ENCODE measurements around the gene PFKP.

Gene PFKP

DNA sequence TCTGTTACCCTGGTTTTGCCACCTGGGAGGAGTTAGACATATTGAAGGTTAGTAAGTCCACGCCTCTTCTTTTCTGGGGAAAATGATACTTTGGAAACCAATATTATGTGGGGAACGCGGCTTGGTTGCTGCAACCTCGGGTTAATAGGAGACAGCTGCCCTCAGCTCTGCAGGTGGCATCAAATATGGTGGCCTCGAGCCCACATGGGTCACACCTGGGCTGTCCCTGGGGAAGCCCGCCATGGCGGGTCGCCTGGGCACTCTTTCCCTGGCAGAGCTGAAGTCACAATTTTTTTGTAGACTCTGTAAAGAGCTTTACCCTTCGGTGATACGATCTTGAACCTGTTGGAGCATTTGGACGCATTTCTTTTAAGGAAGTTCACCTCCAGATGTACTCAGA lies 2.5 kb downstream of the PFKP start:
- no peak for DNase-seq (ENCODE audit: low read depth in 2 of 2)

DNA sequence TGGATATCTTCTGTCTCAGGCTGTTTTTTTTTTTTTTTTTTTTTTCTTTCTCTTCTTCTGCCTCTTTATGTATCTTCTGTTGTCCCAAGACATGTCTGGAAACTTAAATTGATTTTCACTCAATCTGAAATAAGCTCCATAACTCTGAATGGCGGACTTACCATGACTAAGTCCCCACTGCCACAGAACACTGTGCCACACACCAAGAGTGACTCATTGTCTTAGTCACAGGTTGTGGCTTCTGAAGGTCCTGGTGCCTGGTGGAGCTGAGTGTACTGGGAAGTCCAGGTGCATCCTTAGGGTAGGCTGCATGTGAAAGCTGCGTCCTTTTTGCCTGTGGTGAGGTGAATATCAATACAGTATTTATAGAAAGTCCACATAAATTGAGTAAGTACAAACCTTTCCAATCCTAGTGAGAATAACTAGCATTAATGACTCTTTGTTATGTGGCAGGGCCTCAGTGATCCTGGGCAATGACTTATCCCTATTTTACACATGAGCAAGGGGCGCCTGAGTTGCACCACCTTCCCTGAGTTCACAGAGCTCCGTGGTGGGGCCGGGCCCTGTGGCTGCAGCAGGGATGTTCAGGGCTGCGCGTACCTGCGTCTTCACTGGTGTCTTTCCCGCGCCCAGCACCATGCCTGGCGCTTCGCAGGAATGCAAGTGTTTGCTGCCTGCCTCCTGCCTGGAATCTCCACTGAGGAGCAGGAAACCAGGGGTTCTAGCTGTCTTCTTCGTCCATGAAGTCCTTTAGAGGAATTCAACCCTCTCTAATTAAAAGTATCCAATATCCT lies 4.3 kb downstream of the PFKP start:
- DNase-seq (ENCODE audit: low read depth in 2 of 2): no peak

DNA sequence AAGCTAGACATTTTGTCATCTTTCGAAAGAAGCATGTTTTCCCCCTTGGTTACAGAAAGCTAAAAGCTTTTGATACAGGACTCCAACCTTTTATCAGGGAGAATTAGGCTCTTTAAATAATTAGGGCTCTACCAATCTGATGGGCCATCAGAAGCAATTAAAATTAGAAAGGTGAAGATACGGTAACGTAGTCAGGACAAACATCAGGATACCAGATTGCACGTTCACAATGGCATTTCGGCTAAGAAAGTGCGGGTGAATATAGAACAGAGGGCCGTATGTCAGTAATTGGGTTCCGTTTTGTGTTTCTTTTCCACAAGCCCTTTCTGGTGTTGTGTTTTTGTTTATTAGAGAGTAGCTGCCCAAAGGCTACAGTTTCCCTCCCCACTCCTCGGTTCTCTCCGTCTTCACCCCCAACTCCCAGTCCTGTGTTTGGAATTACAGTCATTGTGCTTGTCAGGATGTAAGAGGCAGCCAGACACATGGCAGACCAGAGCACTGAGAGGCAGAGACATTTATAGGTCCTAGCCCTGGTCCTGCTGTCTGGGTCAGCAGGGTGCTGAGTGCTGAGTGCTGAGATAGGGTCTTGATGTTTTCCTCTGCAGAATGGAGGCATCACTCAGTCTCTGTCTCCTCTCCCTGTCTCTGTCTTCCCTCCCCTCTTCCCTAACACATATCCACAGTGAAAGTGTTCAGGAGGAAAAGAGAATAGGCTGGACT lies 5.5 kb downstream of the PFKP start:
- DNase-seq (ENCODE audit: low read depth in 2 of 2): no peak

DNA sequence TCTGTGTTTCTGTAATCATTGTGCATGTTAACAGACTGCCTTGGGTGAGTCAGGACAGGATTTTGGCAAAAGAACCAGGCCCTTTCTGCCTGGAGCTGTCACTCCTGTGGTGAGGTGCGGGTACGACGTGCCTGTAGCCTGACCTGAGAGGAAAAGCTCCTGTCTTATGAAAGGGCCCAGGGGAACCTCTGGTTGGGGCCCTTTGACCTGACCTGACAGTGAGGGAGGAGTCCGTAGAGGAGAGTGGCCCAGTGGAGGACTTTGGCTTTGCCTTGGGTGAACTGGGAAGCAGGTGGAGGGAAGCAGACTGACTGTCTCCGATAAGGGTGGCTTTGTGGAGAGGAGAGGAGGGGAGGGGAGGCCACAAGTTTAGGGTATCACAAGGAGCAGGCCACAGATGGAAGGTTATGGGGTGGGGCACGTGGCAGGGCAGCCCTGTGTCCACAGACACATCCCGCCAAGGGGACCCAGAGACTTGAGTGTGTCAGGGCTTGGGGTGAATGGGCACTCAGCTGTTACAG lies 6.9 kb downstream of the PFKP start:
- no peak for DNase-seq (ENCODE audit: low read depth in 2 of 2)

DNA sequence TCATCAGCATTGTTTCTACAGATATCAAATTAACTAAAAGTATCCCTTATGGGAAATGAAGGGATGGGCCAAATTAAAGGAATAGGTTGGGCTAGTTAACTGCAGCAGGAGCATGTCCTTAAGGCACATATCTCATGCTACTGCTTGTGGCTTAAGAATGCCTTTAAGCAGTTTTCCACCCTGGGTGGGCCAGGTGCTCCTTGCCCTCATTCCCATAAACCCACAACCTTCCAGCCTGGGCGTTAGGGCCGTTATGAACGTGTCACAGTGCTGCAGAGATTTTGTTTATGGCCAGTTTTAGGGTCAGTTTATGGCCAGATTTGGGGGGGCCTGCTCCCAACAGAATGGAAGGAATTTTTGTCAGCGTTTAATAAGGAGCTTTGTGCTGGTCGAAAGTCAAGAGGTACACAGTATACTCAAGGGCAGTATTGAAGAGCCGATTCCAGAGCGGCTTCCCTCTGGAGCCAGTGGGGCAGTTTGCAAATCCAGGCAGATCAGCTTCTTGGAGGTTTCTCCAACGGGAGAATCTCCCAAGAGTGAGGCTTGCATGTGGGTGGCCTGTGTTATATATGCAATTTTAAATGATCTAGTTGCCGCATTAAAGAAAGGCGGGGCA lies 7.7 kb downstream of the PFKP start:
- no peak for DNase-seq (ENCODE audit: low read depth in 2 of 2)

DNA sequence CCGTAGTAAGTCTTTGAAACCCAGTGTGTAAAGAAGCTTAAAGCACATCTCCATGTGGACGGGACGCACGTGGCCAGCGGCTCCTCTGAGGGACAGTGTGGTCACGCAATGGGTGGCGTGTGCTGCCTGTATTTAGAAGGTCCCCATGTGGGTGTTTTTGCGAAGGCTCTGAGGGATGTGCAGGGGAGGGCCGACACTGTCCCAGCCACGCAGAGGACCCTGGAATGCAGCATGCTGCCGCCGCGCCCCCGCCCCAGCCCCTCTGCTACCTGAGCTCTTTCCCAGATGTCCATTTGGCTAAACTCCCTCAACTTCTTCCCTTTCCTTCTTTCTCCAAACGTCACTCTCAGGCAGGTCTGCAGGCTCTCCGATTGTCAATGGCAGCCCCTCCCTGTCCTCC lies 8.8 kb downstream of the PFKP start:
- no peak for DNase-seq (ENCODE audit: low read depth in 2 of 2)

DNA sequence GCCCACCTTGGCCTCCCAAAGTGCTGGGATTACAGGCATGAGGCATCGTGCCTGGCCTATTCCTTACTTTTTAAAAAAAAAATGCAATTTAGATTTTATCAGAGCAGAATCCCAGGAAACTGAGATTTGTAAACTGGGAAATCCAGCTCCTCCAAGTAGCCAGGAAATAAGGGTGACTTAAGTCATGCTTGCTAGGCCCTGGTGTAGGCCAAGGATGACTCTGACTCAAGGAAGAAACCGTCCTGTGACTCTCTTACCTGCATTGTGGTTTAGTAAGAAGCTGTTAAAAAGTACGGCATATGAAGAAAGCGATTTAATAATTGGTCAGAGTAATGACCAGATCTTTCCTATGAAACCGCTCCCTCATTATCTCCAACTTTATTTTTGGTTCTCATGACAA lies 10.2 kb downstream of the PFKP start:
- DNase-seq (ENCODE audit: low read depth in 2 of 2): no peak

DNA sequence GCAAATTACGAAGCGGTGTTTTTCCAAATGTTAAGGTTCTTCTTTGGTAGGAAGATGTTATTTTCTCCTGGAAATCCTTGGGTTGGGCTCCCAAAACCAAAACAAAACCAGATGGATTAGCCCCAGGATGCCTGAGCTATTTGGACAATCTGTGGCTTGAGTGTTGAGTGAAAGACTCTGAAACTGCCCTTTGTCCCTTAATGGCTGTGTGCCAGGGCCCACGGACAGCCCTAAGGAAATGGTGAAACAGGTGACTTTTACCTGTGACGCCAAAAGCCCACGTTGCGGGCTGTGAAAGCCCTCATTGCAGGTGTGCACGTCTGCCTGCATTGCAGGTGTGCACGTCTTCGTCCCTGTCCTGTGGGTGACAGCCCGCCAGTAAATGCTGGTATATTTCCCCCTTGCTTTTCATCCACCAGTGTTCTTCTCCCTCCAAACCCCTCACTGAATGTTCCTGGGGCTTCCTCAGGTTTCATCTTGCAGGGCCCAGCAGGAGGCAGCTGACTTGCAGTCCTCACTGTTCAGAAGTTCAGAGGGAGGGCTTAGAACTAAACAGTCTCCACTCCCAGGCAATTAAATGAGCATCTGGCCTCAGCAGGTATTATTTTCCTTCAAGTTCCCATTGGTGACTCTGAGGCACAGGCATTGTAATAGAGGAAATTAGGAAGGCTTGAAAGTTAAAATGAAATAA lies 10.7 kb downstream of the PFKP start:
- DNase-seq (ENCODE audit: low read depth in 2 of 2): no peak

DNA sequence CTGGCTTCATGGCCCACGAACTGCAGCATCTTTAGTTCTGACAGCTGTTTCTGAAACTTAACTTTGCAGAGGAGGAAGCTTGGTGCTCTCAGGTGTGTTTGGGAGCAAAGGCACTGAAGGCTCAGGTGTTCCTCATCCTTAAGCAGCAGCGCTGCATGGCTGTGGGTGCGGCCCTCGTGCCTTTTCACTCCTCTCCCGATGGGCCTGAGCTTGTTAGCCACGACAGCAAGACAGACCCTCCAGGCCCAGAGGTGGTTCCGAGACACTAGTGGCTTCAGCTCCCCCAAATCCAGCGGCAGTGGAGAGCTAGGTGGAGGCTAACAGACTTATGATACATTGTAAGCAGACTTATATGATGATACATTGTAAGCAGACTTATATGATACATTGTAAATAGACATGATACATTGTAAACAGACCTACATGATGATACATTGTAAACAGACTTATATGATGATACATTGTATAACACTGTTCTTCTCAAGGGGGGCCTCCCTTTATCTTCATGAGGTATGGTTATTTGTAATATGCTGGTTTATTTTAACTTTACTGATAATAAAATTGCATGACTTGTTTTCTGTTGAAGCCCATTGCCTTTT lies 14.1 kb downstream of the PFKP start:
- no peak for DNase-seq (ENCODE audit: low read depth in 2 of 2)

DNA sequence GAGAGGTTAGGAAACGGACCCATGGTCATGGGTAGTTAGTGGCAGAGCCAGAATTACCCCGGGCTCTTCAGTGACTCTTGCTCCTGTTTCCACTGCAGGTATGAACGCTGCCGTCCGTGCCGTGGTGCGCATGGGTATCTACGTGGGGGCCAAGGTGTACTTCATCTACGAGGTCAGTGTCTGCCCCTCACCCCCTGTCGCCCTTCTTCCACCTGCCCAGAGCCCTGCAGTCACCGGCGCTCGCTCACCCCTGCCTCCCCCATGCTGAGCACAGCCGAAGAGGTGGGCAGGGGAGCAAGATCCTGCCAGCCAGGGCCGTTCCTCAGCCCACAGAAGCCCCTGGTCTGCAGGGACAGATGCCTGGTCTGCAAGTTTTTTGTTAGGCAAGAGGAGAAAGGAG lies 14.9 kb downstream of the PFKP start:
- no peak for DNase-seq (ENCODE audit: low read depth in 2 of 2)

DNA sequence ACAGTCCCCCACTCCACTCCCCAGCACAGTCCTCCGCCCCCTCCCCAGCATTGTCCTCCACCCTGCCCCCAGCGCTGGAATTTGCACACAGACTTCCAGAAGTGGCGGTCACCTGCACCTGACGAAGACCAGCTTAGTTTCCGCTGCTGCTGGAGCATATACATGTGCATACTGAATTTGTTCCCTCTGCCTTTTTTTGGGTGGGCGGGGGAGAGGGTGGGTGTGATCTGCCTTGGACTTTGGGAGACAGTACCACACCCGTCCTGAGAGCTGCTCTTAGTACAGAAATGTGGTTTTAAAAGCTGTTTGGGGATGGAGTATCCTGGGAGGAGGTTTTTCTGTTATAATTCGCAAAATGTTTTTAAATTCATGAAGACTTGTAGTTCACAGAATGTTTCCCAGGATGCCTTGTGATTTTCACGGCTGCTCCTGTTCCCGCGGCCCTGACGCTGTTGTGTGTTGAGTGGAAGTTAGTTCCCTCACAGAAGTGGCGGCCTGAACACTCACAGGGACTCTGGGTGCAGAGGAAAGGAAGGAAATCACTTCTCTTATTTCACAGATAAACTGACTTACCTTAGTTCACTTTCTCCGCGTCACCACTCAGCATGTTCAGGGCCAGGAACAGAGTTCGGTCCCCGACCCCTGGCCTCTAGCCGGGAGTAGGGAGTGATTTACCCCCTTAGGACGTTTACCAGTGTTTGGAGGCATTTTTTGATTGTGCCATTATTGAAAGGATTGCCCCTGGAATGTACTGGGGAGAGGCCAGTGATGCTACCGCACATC lies 18.6 kb downstream of the PFKP start:
- DNase-seq (ENCODE audit: low read depth in 2 of 2): no peak

DNA sequence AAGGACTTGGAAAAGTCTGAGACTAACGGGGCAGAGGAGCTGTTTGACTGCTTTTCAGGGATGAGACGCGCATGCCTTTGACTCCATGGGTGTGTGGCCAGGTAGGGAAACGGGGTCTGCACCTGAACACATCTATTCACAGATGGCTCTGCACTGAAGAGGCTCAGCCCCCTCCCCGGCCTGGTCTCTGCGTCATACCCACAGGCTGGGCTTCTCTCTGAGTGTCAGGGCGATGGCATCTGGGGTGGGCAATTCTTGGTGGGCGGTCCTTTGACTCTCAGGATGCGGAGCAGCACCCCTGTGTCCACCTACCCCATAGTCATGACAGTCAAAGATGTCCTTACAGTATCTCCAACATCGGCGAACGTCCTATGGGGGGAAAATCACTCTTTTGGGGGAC lies 23.0 kb downstream of the PFKP start:
- DNase-seq (ENCODE audit: low read depth in 2 of 2): no peak

DNA sequence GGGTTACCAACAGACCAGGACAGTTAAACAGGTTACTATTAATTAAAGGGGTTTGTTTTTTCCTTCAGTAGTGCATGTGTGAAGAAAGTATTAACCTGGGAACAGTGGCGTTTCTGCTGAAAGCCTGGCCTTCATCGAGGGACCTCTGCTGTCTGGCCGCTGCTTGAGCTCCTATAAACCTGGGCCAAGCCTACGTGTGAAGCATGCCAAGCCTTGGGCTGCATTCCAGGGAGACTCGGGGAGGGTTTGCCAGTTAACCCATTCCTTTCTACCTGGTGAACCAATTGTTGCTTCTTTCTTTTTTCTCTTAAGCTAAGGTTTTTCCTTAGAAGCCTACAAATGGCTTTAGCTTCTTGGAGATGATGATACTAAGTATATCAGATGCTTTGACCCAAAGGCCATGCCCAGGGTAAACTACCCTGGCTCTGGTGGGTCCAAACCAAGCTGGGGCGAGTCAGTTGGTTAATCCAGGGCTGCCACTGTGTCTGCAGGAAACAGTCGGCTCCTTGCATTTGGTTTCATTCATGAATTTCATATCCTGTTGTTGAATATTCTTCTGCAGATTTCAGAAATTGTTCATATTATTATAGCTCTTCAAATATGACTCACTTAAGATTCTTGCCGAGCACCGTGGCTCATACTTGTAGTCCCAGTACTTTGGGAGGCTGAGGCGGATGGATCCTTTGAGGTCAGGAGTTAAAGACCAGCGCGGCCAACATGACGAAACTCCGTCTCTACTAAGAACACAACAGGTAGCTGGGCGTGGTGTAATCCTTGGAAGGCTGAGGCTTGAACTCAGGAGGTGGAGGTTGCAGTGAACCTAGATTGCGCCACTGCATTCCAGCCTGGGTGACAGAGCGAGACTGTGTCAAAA lies 23.8 kb downstream of the PFKP start:
- DNase-seq (ENCODE audit: low read depth in 2 of 2): no peak

DNA sequence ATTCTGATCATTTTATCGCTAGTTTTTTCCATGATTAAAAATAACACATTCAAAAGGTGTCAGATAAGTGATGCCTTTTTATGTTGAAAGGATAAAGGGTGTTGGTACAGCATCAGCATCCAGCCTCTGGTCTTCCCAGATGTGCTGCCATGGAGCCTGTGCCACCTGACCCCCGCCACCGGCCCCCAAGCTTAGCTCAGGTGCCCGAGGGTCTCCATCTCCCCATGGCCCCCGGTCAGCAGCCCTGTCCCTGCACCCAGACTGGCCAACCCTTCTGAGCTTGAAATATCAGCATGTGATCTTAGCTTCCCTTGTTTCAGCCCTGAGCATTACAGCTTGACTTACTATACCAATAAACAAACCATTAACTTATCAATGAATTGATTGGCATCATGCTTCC lies 24.6 kb downstream of the PFKP start:
- no peak for DNase-seq (ENCODE audit: low read depth in 2 of 2)

DNA sequence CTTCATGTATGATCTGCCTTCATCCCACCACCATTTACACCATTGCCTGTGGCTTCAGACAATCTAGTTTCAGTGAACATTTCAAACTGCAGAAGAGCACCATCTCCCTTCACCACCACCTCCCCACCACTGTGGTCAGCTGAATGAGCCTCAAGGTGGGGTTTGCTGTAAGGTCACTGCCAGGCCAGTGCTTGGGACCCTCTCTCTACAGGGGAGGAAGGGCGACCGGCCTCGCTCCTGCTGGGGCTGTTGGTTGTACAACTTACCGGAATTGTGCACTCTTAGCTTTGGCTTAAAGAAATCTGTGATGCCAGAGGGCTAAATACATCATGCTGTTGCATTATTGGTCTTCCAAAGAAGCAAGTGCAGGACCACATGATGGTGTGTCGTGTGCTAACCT lies 26.6 kb downstream of the PFKP start:
- no peak for DNase-seq (ENCODE audit: low read depth in 2 of 2)

DNA sequence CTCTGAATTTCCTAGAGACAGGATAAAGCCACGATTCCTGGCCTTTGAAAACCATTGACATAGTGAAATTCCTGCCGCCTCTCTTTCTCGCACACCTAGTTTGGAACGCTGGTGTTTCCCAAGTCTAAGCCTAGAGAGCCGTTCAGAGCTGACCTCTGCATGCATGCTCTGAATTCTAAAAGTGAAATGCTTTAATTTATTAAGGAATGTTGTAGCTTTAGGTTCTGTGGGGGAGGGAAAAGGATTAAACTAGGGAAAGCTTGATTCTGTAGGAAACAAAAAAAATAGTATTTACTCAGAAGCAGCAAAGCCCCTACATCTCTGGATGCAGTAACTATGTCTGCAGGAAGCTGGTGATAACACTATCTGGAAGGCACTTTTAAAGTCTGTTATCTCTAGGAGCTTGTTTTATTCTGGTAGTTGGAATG lies 27.3 kb downstream of the PFKP start:
- DNase-seq (ENCODE audit: low read depth in 2 of 2): no peak

DNA sequence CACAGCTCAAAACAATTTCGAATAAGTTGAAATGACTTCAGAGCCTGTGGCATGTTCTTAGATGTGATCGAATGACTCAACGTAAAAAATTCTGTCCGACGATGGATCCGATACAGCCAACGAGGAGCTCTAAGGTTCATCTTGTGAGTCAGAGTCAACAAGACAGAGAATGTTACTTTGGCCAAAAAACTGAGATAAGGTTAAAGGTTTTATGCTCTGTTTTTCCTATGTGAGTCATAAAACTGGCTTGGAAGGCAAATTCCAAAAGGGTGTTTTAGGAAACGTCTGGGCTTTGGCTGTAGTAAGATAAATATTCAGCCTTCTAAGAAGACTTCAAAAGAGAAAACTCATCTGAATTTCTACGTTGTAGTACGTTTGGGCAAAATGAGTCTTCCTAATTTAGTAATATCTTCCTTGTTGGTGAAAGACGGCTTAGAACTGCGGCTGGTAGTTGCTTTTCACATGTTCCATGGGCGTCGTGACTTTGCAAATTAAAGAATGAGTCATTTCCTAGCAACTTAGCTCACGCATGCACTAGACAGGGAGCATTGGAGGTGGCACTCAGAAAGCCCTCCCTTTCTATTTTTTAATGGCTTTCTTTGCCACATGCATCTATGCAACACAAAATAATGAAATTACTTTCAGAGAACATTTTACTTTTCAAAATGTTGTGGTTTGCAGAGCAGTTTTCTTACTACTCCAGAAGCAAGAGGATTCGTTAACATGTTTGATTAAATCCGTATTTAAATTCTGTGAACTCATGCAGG lies 28.2 kb downstream of the PFKP start:
- DNase-seq (ENCODE audit: low read depth in 2 of 2): peak; percentile 4 to 18

DNA sequence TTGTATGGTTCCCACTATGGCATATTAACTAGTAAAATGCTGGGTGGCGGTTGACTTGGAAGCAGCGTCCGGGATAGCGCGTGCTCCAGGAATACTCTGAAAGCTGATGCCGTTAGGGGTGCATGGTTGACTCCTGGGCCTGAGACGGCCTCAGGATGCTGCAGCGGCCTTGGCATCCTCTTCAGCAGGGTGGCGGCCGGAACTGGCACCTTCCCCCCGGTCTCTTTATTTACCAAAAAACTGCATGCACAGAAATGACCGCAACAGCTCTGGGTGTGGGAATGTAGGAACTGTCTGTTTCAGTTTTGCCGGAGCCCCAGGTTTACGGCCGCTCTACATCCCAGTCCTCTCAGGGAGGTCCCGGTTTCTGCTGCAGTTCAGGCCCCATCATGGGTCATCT lies 28.8 kb downstream of the PFKP start:
- DNase-seq (ENCODE audit: low read depth in 2 of 2): no peak

DNA sequence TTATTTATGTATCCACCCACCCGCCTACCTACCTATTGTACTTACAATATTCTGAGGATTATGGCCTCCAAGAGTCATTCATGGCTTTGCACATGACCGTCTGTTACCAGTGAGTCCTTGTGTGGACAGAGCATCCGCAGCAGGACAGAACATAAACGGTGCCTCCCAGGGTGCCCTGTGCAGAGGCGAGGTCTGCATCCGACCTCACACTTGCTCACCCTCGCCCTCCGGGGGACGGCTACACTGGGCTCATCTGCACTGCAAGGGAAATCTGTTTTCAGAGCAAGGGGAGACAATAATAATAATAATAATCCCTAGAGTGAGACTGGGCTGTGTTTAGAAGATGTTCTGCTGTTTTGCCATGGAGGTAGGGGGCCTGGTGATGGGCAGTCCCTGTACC lies 29.8 kb downstream of the PFKP start:
- DNase-seq (ENCODE audit: low read depth in 2 of 2): no peak
